ENCODE measurements around the gene LHFPL2. TPM values are rescaled to one million over a fixed set of nuclear protein-coding genes. Genes with fewer than 3 reads are reported as not detected.

LHFPL2 gene
- total and polyA plus RNA-seq, 9 of the 15 experiments (the other 6 are each of a cell fraction or from before 2014, with no cell fraction given) = 1.0 to 6.6 (median 4.6) TPM

DNA sequence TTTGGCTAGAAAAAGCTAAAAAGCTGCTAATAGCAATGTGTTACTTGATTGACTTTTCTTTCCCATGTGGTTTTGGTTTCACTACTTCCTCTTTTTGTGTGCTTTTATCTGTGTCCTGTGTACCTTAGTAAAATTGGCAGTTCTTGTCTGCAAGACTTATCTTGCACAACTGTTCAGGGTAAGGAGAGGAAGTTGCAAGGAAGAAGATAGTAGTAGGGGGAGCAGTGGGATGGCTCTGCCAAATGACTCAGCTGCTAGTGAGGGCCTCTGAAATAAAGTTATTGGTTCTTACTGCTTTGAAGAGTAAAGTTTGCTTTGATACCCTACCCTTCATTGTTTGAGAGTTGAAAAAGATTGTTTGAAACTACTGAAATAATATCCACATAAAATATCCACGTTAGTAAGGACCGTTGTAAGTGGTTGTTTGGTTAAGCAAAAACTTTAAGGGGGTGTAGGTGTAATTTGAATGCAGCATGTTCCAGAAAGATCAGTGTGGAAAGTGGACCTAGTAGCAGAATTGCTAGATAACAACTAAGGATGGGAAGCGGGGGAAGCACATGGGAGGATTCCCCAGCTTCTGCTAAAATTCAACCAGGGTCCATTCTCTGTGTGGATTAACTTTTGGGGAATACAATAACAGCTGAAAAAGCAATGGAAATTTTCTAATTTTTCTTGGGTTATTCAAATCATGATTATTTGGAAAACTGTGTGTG lies 164.6 kb downstream of the LHFPL2 start (continued):
- TF ChIP-seq, protein P1, sequence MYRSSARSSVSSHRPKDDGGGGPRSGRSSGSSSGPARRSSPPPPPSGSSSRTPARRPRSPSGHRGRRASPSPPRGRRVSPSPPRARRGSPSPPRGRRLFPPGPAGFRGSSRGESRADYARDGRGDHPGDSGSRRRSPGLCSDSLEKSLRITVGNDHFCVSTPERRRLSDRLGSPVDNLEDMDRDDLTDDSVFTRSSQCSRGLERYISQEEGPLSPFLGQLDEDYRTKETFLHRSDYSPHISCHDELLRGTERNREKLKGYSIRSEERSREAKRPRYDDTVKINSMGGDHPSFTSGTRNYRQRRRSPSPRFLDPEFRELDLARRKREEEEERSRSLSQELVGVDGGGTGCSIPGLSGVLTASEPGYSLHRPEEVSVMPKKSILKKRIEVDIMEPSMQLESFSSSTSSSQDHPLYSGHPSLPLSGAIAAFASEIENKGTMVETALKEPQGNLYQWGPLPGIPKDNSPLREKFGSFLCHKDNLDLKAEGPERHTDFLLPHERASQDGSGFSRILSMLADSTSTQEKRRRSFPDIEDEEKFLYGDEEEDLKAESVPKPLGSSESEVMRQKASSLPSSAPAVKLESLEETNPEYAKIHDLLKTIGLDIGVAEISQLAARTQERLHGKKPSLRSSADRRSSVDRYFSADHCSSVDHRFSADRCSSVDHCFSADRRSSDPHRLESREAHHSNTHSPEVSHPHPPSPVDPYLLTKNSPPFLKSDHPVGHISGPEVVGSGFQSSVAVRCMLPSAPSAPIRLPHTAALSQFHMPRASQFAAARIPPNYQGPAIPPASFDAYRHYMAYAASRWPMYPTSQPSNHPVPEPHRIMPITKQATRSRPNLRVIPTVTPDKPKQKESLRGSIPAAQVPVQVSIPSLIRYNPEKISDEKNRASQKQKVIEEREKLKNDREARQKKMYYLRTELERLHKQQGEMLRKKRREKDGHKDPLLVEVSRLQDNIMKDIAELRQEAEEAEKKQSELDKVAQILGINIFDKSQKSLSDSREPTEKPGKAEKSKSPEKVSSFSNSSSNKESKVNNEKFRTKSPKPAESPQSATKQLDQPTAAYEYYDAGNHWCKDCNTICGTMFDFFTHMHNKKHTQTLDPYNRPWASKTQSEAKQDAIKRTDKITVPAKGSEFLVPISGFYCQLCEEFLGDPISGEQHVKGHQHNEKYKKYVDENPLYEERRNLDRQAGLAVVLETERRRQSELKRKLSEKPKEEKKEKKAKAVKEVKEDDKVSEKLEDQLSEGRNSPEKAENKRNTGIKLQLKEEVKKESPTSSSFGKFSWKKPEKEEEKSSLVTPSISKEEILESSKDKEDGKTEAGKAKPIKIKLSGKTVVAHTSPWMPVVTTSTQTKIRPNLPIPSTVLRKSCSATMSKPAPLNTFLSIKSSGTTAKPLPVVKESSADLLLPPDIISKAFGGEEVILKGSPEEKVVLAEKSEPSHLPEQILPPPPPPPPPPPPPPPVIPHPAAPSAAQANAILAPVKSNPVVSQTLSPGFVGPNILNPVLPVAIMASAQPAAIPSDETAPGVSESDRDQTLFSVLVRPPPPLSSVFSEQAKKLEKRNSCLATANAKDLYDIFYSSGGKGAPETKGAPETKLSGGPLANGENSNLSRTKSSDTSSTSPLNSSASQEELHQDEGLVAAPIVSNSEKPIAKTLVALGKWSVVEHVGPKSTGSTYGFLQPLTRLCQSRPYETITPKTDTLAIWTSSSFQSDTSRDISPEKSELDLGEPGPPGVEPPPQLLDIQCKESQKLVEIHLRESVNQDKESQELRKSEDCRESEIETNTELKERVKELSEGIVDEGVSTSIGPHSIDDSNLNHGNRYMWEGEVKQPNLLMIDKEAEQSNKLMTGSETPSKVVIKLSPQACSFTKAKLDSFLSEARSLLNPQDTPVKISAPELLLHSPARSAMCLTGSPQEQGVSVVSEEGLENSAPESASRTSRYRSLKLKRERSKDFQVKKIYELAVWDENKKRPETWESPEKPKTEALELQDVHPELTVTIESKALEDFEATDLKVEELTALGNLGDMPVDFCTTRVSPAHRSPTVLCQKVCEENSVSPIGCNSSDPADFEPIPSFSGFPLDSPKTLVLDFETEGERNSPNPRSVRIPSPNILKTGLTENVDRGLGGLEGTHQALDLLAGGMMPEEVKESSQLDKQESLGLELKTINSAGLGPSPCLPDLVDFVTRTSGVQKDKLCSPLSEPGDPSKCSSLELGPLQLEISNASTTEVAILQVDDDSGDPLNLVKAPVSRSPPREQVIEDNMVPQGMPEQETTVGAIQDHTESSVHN (IDR thresholded peaks at IDR 0.05; ENCODE audit: borderline replicate concordance in 1 of 2, low read depth in 1 of 2) = peak in 1 of 2 experiments; percentile 66; a peak in 2 of 4 replicates
- TF ChIP-seq, protein P2, sequence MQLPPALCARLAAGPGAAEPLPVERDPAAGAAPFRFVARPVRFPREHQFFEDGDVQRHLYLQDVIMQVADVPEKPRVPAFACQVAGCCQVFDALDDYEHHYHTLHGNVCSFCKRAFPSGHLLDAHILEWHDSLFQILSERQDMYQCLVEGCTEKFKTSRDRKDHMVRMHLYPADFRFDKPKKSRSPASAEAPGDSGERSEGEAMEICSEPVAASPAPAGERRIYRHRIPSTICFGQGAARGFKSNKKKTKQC (CRISPR knock-in tag; IDR thresholded peaks at IDR 0.05) = no peak
- TF ChIP-seq ATF1 (CRISPR knock-in tag; IDR thresholded peaks at IDR 0.05) = no peak
- TF ChIP-seq ATF1 (tag; IDR thresholded peaks at IDR 0.05) = peak; percentile 55; the same call in 1 of the 2 replicates
- TF ChIP-seq, protein P3, sequence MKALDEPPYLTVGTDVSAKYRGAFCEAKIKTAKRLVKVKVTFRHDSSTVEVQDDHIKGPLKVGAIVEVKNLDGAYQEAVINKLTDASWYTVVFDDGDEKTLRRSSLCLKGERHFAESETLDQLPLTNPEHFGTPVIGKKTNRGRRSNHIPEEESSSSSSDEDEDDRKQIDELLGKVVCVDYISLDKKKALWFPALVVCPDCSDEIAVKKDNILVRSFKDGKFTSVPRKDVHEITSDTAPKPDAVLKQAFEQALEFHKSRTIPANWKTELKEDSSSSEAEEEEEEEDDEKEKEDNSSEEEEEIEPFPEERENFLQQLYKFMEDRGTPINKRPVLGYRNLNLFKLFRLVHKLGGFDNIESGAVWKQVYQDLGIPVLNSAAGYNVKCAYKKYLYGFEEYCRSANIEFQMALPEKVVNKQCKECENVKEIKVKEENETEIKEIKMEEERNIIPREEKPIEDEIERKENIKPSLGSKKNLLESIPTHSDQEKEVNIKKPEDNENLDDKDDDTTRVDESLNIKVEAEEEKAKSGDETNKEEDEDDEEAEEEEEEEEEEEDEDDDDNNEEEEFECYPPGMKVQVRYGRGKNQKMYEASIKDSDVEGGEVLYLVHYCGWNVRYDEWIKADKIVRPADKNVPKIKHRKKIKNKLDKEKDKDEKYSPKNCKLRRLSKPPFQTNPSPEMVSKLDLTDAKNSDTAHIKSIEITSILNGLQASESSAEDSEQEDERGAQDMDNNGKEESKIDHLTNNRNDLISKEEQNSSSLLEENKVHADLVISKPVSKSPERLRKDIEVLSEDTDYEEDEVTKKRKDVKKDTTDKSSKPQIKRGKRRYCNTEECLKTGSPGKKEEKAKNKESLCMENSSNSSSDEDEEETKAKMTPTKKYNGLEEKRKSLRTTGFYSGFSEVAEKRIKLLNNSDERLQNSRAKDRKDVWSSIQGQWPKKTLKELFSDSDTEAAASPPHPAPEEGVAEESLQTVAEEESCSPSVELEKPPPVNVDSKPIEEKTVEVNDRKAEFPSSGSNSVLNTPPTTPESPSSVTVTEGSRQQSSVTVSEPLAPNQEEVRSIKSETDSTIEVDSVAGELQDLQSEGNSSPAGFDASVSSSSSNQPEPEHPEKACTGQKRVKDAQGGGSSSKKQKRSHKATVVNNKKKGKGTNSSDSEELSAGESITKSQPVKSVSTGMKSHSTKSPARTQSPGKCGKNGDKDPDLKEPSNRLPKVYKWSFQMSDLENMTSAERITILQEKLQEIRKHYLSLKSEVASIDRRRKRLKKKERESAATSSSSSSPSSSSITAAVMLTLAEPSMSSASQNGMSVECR (CRISPR knock-in tag; IDR thresholded peaks at IDR 0.05) = no peak
- no peak for TF ChIP-seq PRPF4 (IDR thresholded peaks at IDR 0.05; ENCODE audit: insufficient read depth, low read depth, low read length, poor library complexity, severe bottlenecking)
- TF ChIP-seq, protein P4, sequence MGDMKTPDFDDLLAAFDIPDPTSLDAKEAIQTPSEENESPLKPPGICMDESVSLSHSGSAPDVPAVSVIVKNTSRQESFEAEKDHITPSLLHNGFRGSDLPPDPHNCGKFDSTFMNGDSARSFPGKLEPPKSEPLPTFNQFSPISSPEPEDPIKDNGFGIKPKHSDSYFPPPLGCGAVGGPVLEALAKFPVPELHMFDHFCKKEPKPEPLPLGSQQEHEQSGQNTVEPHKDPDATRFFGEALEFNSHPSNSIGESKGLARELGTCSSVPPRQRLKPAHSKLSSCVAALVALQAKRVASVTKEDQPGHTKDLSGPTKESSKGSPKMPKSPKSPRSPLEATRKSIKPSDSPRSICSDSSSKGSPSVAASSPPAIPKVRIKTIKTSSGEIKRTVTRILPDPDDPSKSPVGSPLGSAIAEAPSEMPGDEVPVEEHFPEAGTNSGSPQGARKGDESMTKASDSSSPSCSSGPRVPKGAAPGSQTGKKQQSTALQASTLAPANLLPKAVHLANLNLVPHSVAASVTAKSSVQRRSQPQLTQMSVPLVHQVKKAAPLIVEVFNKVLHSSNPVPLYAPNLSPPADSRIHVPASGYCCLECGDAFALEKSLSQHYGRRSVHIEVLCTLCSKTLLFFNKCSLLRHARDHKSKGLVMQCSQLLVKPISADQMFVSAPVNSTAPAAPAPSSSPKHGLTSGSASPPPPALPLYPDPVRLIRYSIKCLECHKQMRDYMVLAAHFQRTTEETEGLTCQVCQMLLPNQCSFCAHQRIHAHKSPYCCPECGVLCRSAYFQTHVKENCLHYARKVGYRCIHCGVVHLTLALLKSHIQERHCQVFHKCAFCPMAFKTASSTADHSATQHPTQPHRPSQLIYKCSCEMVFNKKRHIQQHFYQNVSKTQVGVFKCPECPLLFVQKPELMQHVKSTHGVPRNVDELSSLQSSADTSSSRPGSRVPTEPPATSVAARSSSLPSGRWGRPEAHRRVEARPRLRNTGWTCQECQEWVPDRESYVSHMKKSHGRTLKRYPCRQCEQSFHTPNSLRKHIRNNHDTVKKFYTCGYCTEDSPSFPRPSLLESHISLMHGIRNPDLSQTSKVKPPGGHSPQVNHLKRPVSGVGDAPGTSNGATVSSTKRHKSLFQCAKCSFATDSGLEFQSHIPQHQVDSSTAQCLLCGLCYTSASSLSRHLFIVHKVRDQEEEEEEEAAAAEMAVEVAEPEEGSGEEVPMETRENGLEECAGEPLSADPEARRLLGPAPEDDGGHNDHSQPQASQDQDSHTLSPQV (IDR thresholded peaks at IDR 0.05) = peak; percentile 95
- TF ChIP-seq SMAD2 (IDR thresholded peaks at IDR 0.05; ENCODE audit: low read depth, low read length) = no peak

Data from K562 (cell line).